SK-N-SH (cell line): ENCODE measurements around the gene MYO5C. TPM values are rescaled to one million over a fixed set of nuclear protein-coding genes. Genes with fewer than 3 reads are reported as not detected.

Experiments used
- CTCF ChIA-PET: fragments of 300-600, 350-600 bp; formaldehyde crosslinking; extraction: SDS; loops from one replicate; lab custom pipeline; 2021; lab: Yijun Ruan, JAX
- POLR2A ChIA-PET: fragments of 350-600 bp; sonication (Branson Sonifier 250); formaldehyde crosslinking; extraction: SDS; loops from one replicate; lab custom pipeline; 2020; ENCODE audit warnings: antibody characterized with exemption, inconsistent platforms; lab: Yijun Ruan, JAX
- DNase-seq: peaks from one replicate; pipeline ENCODE4 v3.0.0; 2012
- H2AFZ ChIP-seq: fragments of 200-600 bp; sonication (generic); 2 replicates; pipeline ENCODE4 v1.8.1; 2016; ENCODE audit warnings: antibody characterized with exemption, mild to moderate bottlenecking, low read depth
- H3F3A ChIP-seq: fragments of 200-600 bp; sonication (generic); replicated peaks from 2 replicates; pipeline ENCODE3; 2016; ENCODE audit warnings: antibody characterized with exemption, mild to moderate bottlenecking; ENCODE audit not compliant: insufficient read depth
- H3K27ac ChIP-seq, 2 experiments: fragments of 200-500 bp in 1 of 2; fragments of 200-600 bp in 1 of 2; sonication (Bioruptor generic) in 1 of 2; sonication (generic), shearing (Covaris generic) in 1 of 2; 2 replicates each; pipeline versions ENCODE4 v1.5.1 to v1.6.1; 2014 to 2016; ENCODE audit warnings: low read depth in 2 of 2, inconsistent platforms in 1 of 2, low read length in 1 of 2, mild to moderate bottlenecking in 1 of 2, mixed read lengths in 1 of 2
- H3K27me3 ChIP-seq: fragments of 200-600 bp; sonication (generic), shearing (Covaris generic); 2 replicates; pipeline ENCODE4 v1.6.1; 2016; ENCODE audit warnings: mixed run types; ENCODE audit not compliant: insufficient read depth
- H3K36me3 ChIP-seq, 2 experiments: fragments of 200-500 bp in 1 of 2; fragments of 200-600 bp in 1 of 2; sonication (Bioruptor generic) in 1 of 2; sonication (generic) in 1 of 2; replicated peaks in 1 of 2; 2 replicates each; pipeline versions ENCODE3 to v1.5.1; 2014 to 2016; ENCODE audit warnings: low read length in 1 of 2, mild to moderate bottlenecking in 1 of 2; ENCODE audit not compliant: insufficient read depth in 2 of 2, control insufficient read depth in 1 of 2
- H3K4me1 ChIP-seq, 2 experiments: fragments of 200-500 bp in 1 of 2; fragments of 200-600 bp in 1 of 2; sonication (Bioruptor generic) in 1 of 2; sonication (generic), shearing (Covaris generic) in 1 of 2; 2 replicates each; pipeline versions ENCODE4 v1.5.1 to v1.6.1; 2014 to 2016; ENCODE audit warnings: low read depth in 1 of 2, low read length in 1 of 2, mixed run types in 1 of 2; ENCODE audit not compliant: insufficient read depth in 2 of 2, control insufficient read depth in 1 of 2
- H3K4me2 ChIP-seq: fragments of 200-600 bp; sonication (generic), shearing (Covaris generic); 2 replicates; pipeline ENCODE4 v1.6.1; 2017; ENCODE audit warnings: mixed run types
- H3K4me3 ChIP-seq, 2 experiments: fragments of 200-500 bp in 1 of 2; fragments of 200-600 bp in 1 of 2; sonication (Bioruptor generic) in 1 of 2; sonication (generic), shearing (Covaris generic) in 1 of 2; 2 replicates each; pipeline versions ENCODE4 v1.5.1 to v1.8.1; 2014 to 2016; ENCODE audit warnings: low read depth in 2 of 2, inconsistent platforms in 1 of 2, low read length in 1 of 2, mild to moderate bottlenecking in 1 of 2, mixed read lengths in 1 of 2, moderate library complexity in 1 of 2
- H3K79me2 ChIP-seq: fragments of 200-600 bp; sonication (generic); 2 replicates; pipeline ENCODE4 v1.8.1; 2017; ENCODE audit warnings: mild to moderate bottlenecking; ENCODE audit not compliant: insufficient read depth
- H3K9ac ChIP-seq: fragments of 200-600 bp; sonication (generic); 2 replicates; pipeline ENCODE4 v1.6.1; 2017; ENCODE audit warnings: mixed run types
- H3K9me2 ChIP-seq: fragments of 200-600 bp; sonication (generic); 2 replicates; pipeline ENCODE4 v1.6.1; 2017; ENCODE audit warnings: mixed run types
- H3K9me3 ChIP-seq: fragments of 200-600 bp; sonication (generic); 2 replicates; pipeline ENCODE4 v1.6.1; 2017; ENCODE audit warnings: mixed run types, mild to moderate bottlenecking, moderate library complexity
- H4K20me1 ChIP-seq: fragments of 200-600 bp; sonication (generic); 2 replicates; pipeline ENCODE4 v1.6.1; 2017; ENCODE audit warnings: mild to moderate bottlenecking, mixed run types; ENCODE audit not compliant: insufficient read depth
- CHD2 ChIP-seq: fragments of 150-350 bp; IDR thresholded peaks from 2 replicates; pipeline ENCODE4 v1.6.1; 2018; ENCODE audit warnings: low read length; ENCODE audit not compliant: partially characterized antibody
- CTCF ChIP-seq: fragments of 200-600 bp; sonication (generic); IDR thresholded peaks from 2 replicates; pipeline ENCODE4 v1.6.1; 2017; ENCODE audit warnings: antibody characterized with exemption, mild to moderate bottlenecking, moderate library complexity
- ELF1 ChIP-seq: IDR thresholded peaks from 2 replicates; pipeline ENCODE4 v1.4.0; 2012
- EP300 ChIP-seq, 2 experiments: IDR thresholded peaks; 2 replicates each; pipeline versions ENCODE4 v1.4.0 to v1.6.1; 2012; ENCODE audit warnings: borderline replicate concordance in 1 of 2, low read depth in 1 of 2, low read length in 1 of 2
- EZH2phosphoT487 ChIP-seq: fragments of 200-600 bp; sonication (generic); IDR thresholded peaks from 2 replicates; pipeline ENCODE4 v1.6.1; 2017; ENCODE audit warnings: low read depth, mixed run types, mild to moderate bottlenecking, antibody characterized with exemption, moderate library complexity, borderline replicate concordance
- FOSL2 ChIP-seq: IDR thresholded peaks from 2 replicates; pipeline ENCODE4 v1.4.0; 2012; ENCODE audit warnings: low read depth, mild to moderate bottlenecking, moderate library complexity, borderline replicate concordance
- FOXJ3 ChIP-seq: sonication (generic); formaldehyde crosslinking; IDR thresholded peaks from 2 replicates; pipeline ENCODE4 v1.5.1; 2020; ENCODE audit warnings: mild to moderate bottlenecking, missing genetic modification reagents
- GABPA ChIP-seq: IDR thresholded peaks from 2 replicates; pipeline ENCODE4 v1.4.0; 2012; ENCODE audit warnings: low read depth, mild to moderate bottlenecking
- JUND ChIP-seq: IDR thresholded peaks from 2 replicates; pipeline ENCODE4 v1.4.0; 2012
- MAX ChIP-seq: IDR thresholded peaks from 2 replicates; pipeline ENCODE4 v1.4.0; 2012; ENCODE audit warnings: low read depth
- MEF2A ChIP-seq: IDR thresholded peaks from 2 replicates; pipeline ENCODE4 v1.4.0; 2012; ENCODE audit warnings: low read depth, borderline replicate concordance
- RAD21 ChIP-seq: IDR thresholded peaks from 2 replicates; pipeline ENCODE4 v1.6.1; 2012; ENCODE audit warnings: mild to moderate bottlenecking, low read length
- REST ChIP-seq: IDR thresholded peaks from 2 replicates; pipeline ENCODE4 v1.6.1; 2012; ENCODE audit warnings: mild to moderate bottlenecking, low read depth, low read length, moderate library complexity
- RFX5 ChIP-seq: IDR thresholded peaks from 2 replicates; pipeline ENCODE4 v1.6.1; 2012; ENCODE audit warnings: mild to moderate bottlenecking, improper control_type of control experiment, low read length
- SMC3 ChIP-seq: IDR thresholded peaks from 2 replicates; pipeline ENCODE4 v1.6.1; 2012; ENCODE audit warnings: low read depth, low read length, improper control_type of control experiment
- TAF1 ChIP-seq: IDR thresholded peaks from 2 replicates; pipeline ENCODE4 v1.6.1; 2012; ENCODE audit warnings: low read depth, mild to moderate bottlenecking, low read length, moderate library complexity, borderline replicate concordance
- TCF12 ChIP-seq: IDR thresholded peaks from 2 replicates; pipeline ENCODE4 v1.4.0; 2012
- WGBS: methylation state at CpG from one replicate; pipeline ENCODE4 v1.1.6; 2017; ENCODE audit warnings: low lambda C conversion rate; 5-methylcytosine and 5-hydroxymethylcytosine counted together
- polyA plus RNA-seq, 3 experiments: library from polyadenylated mRNA; depleted of rRNA; stranded (reverse); fragments of >200 nt; gene quantifications; 2 replicates each; pipeline ENCODE4 v1.2.3, GENCODE V29; 2012

MYO5C gene
- polyA plus RNA-seq, 1 of the 3 experiments (the other 2 are of a cell fraction) = 0.99 TPM

DNA sequence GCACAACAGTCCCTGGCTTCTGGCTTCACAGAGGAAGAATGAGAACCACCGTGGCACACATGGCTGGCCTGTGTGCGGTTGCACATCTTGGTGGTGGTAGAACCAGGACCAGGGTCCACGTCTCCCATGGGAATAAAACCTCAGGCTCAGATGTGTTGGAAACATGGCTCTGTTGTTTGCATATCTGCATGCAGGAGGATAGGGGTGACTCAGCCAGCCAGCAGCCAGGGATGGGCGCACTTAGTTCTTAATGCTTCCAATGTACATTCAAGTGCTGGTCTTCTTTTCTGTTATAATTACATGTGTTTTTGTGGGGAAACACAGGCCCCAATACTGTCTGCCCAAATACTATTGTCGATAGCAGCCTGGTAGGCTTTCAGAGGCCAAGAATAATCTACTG, 147.2 kb downstream of the MYO5C start:
- peak overlapping the region in 1 of 2 experiments; percentile 44; a peak in 1 of 4 replicates for H3K27ac ChIP-seq
- H3K9me3 ChIP-seq = no peaks in the 10 kb centered on the region
- peaks cover 17 to 21% of the 10 kb centered on the region in 2 experiments for H3K36me3 ChIP-seq
- no peak for DNase-seq
- peaks cover 0 to 11% of the 10 kb centered on the region in 2 experiments; a peak in 2 of 4 replicates for H3K4me1 ChIP-seq
- WGBS = 91% methylated on average over 5 of the region's 5 CpGs
- peaks cover 33% of the 10 kb centered on the region for H3F3A ChIP-seq
- no peaks in the 10 kb centered on the region for H3K27me3 ChIP-seq
- H4K20me1 ChIP-seq = no peaks in the 10 kb centered on the region
- H3K4me2 ChIP-seq = no peak overlapping the region
- H3K79me2 ChIP-seq = peaks cover 3% of the 10 kb centered on the region; the same call in 1 of the 2 replicates
- no peak overlapping the region for H3K9ac ChIP-seq
- no peak overlapping the region for H3K4me3 ChIP-seq
- no peak overlapping the region for H2AFZ ChIP-seq
- no peaks in the 10 kb centered on the region for H3K9me2 ChIP-seq
- CTCF ChIA-PET = no interaction called here
- TF ChIP-seq MAX (no peak), MEF2A (no peak), EP300 (IDR thresholded peaks at IDR 0.05; ENCODE audit: borderline replicate concordance in 1 of 2, low read depth in 1 of 2, low read length in 1 of 2) (no peak), CTCF (no peak), SMC3 (no peak), GABPA (no peak), ELF1 (no peak)
- POLR2A ChIA-PET = no interaction called here

DNA sequence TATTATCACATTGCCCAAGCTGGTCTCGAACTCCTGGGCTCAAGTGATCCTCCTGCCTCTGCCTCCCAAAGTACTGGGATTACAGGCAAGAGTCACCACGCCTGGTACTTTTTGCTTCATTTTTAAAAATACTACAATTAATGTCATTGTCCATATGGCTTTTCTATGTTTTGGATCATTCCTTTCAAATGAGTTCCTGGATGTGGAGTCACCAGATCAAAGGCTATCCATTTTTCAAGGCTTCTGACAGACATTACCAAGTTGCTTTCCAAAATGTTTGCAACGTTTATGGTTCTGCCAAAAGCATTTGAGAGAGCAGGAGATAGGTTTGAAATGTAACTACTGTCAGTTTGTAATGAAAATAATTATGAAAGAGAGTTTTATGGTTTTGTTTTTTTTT, 148.8 kb downstream of the MYO5C start:
- no peaks in the 10 kb centered on the region for H4K20me1 ChIP-seq
- no peak overlapping the region for H3K4me2 ChIP-seq
- peaks cover 3% of the 10 kb centered on the region; the same call in 1 of the 2 replicates for H3K79me2 ChIP-seq
- no peaks in the 10 kb centered on the region for H3K27me3 ChIP-seq
- no peak for TF ChIP-seq RFX5
- no peak for TF ChIP-seq TCF12
- TF ChIP-seq JUND = no peak
- no peak for TF ChIP-seq REST
- TF ChIP-seq CHD2 = no peak
- TF ChIP-seq FOXJ3 (CRISPR knock-in tag) = no peak
- no peak for TF ChIP-seq FOSL2
- TF ChIP-seq EP300 (IDR thresholded peaks at IDR 0.05; ENCODE audit: borderline replicate concordance in 1 of 2, low read depth in 1 of 2, low read length in 1 of 2) = no peak
- TF ChIP-seq RAD21 = no peak
- no peak for TF ChIP-seq TAF1
- no peak for TF ChIP-seq EZH2phosphoT487
- TF ChIP-seq, all 33 proteins: peak for 0
- no peak overlapping the region for H2AFZ ChIP-seq
- WGBS = 74% methylated on average over 3 of the region's 3 CpGs
- no peak for DNase-seq
- peaks cover 0 to 15% of the 10 kb centered on the region in 2 experiments; a peak in 2 of 4 replicates for H3K4me1 ChIP-seq
- H3K9ac ChIP-seq = no peak overlapping the region
- H3K4me3 ChIP-seq = no peak overlapping the region
- POLR2A ChIA-PET = no interaction called here
- peaks cover 17 to 18% of the 10 kb centered on the region in 2 experiments for H3K36me3 ChIP-seq
- no peaks in the 10 kb centered on the region for H3K9me3 ChIP-seq
- CTCF ChIA-PET = no interaction called here
- H3K9me2 ChIP-seq = no peaks in the 10 kb centered on the region
- peaks cover 40% of the 10 kb centered on the region for H3F3A ChIP-seq
- peak overlapping the region in 1 of 2 experiments; percentile 20; a peak in 1 of 4 replicates for H3K27ac ChIP-seq
